CD14-positive monocyte (primary cell): ENCODE data around the gene TMEM18. TPM values are rescaled to one million over a fixed set of nuclear protein-coding genes. Genes with fewer than 3 reads are reported as not detected.

Source experiments
- DNase-seq, 3 donors: peaks; one replicate each; pipeline ENCODE4 v3.0.0-alpha.2; 2011 to 2022
- H2AFZ ChIP-seq: 2 replicates; pipeline ENCODE4 v1.6.0; 2012; ENCODE audit warnings: mild to moderate bottlenecking, low read depth, low read length, inconsistent platforms; ENCODE audit not compliant: insufficient read depth, poor library complexity, severe bottlenecking
- H3K27ac ChIP-seq, 2 donors: 1 replicate in 1 of 2; 2 replicates in 1 of 2; pipeline ENCODE4 v1.5.1; 2012 to 2013; ENCODE audit warnings: low read length in 2 of 2, control low read depth in 1 of 2, inconsistent platforms in 1 of 2, low read depth in 1 of 2, mild to moderate bottlenecking in 1 of 2
- H3K27me3 ChIP-seq, 2 donors: one replicate each; pipeline versions ENCODE4 v1.6.0 to v1.6.1; 2011 to 2013; ENCODE audit warnings: low read length in 2 of 2; ENCODE audit not compliant: control insufficient read depth in 2 of 2, insufficient read depth in 2 of 2
- H3K36me3 ChIP-seq, 2 donors: replicated peaks in 1 of 2; 1 replicate in 1 of 2; 2 replicates in 1 of 2; pipeline versions ENCODE4 v1.5.1 to v1.6.1; 2012 to 2013; ENCODE audit warnings: low read length in 2 of 2, control low read depth in 1 of 2, inconsistent platforms in 1 of 2, mild to moderate bottlenecking in 1 of 2; ENCODE audit not compliant: insufficient read depth in 2 of 2, control insufficient read depth in 1 of 2
- H3K4me1 ChIP-seq, 2 donors: 1 replicate in 1 of 2; 2 replicates in 1 of 2; pipeline versions ENCODE4 v1.5.1 to v1.6.1; 2012 to 2013; ENCODE audit warnings: low read length in 2 of 2, control low read depth in 1 of 2, inconsistent platforms in 1 of 2, mild to moderate bottlenecking in 1 of 2, moderate library complexity in 1 of 2; ENCODE audit not compliant: insufficient read depth in 2 of 2, control insufficient read depth in 1 of 2
- H3K4me2 ChIP-seq: replicated peaks from 2 replicates; pipeline ENCODE3; 2012; ENCODE audit warnings: low read length, moderate library complexity, mild to moderate bottlenecking; ENCODE audit not compliant: poor library complexity, severe bottlenecking; ENCODE audit errors: extremely low read depth
- H3K4me3 ChIP-seq, 3 experiments: fragments of 200-600 bp in 1 of 3; sonication (generic) in 1 of 3; replicated peaks in 1 of 3; 1 replicate in 2 of 3; 2 replicates in 1 of 3; pipeline ENCODE4 v1.5.1; 2011 to 2013; ENCODE audit warnings: low read length in 3 of 3, mild to moderate bottlenecking in 3 of 3, control low read depth in 2 of 3, low read depth in 2 of 3, inconsistent platforms in 1 of 3, moderate library complexity in 1 of 3
- H3K79me2 ChIP-seq: 2 replicates; pipeline ENCODE4 v1.6.0; 2012; ENCODE audit warnings: mild to moderate bottlenecking, control low read depth, inconsistent platforms, low read length, moderate library complexity; ENCODE audit not compliant: insufficient read depth
- H3K9ac ChIP-seq: 2 replicates; pipeline ENCODE4 v1.6.0; 2017; ENCODE audit warnings: low read length, mild to moderate bottlenecking; ENCODE audit not compliant: insufficient read depth, poor library complexity, severe bottlenecking
- H3K9me3 ChIP-seq, 2 donors: replicated peaks in 1 of 2; 1 replicate in 1 of 2; 2 replicates in 1 of 2; pipeline versions ENCODE4 v1.5.1 to v1.6.1; 2012 to 2013; ENCODE audit warnings: low read length in 2 of 2, control low read depth in 1 of 2; ENCODE audit not compliant: control insufficient read depth in 1 of 2, insufficient read depth in 1 of 2
- H4K20me1 ChIP-seq: 2 replicates; pipeline ENCODE4 v1.6.0; 2012; ENCODE audit warnings: mild to moderate bottlenecking, low read length, control low read depth, moderate library complexity; ENCODE audit not compliant: insufficient read depth
- H3K27ac Mint-ChIP-seq, 7 donors: one replicate each; pipeline ENCODE4 v1.8.0; 2020; ENCODE audit warnings: mild to moderate bottlenecking in 7 of 7, mixed read lengths in 7 of 7, moderate library complexity in 6 of 7, inconsistent platforms in 2 of 7
- H3K27me3 Mint-ChIP-seq, 3 donors: one replicate each; pipeline ENCODE4 v1.8.0; 2021 to 2022; ENCODE audit warnings: low read depth in 3 of 3, mild to moderate bottlenecking in 3 of 3, mixed read lengths in 3 of 3, moderate library complexity in 3 of 3, inconsistent platforms in 1 of 3
- H3K36me3 Mint-ChIP-seq, 2 donors: one replicate each; pipeline ENCODE4 v1.8.0; 2020; ENCODE audit warnings: mixed read lengths in 2 of 2, inconsistent platforms in 1 of 2, mild to moderate bottlenecking in 1 of 2
- H3K4me1 Mint-ChIP-seq: one replicate; pipeline ENCODE4 v1.8.0; 2020; ENCODE audit warnings: mild to moderate bottlenecking, mixed read lengths
- H3K4me3 Mint-ChIP-seq, 2 donors: one replicate each; pipeline ENCODE4 v1.8.0; 2020; ENCODE audit warnings: mild to moderate bottlenecking in 2 of 2, mixed read lengths in 2 of 2, moderate library complexity in 1 of 2
- H3K9me3 Mint-ChIP-seq, 7 donors: one replicate each; pipeline ENCODE4 v1.8.0; 2020 to 2022; ENCODE audit warnings: mixed read lengths in 7 of 7, mild to moderate bottlenecking in 6 of 7, moderate library complexity in 6 of 7, inconsistent platforms in 2 of 7
- WGBS: methylation state at CpG from one replicate; pipeline ENCODE4 v1.1.5; 2013; ENCODE audit warnings: missing lambda C conversion rate; ENCODE audit not compliant: insufficient coverage; 5-methylcytosine and 5-hydroxymethylcytosine counted together
- intact Hi-C, 2 donors: fragments of 100-400 bp; cut with micrococcal nuclease; formaldehyde crosslinking; loops; one replicate each; pipeline versions ENCODE4 v1.15.0 to v1.15.1; 2023
- polyA plus RNA-seq, 3 donors: library from polyadenylated mRNA; depleted of rRNA in 1 of 3; unstranded in 2 of 3; stranded (reverse) in 1 of 3; fragments of 300-500 nt in 2 of 3; fragments of >200 nt in 1 of 3; fragmentation: Illumina TruSeq in 2 of 3; gene quantifications; 1 replicate in 2 of 3; 2 replicates in 1 of 3; pipeline ENCODE4 v1.2.3, GENCODE V29; 2012 to 2021
- TF ChIP-seq, protein P1 (sequence below): fragments of 200-600 bp; IDR thresholded peaks from one replicate; pipeline ENCODE4 v1.8.0; 2022; ENCODE audit warnings: antibody characterized with exemption, mild to moderate bottlenecking

The TMEM18 gene
- polyA plus RNA-seq, 3 donors = 9.3 to 23.5 (median 21.8) TPM

DNA sequence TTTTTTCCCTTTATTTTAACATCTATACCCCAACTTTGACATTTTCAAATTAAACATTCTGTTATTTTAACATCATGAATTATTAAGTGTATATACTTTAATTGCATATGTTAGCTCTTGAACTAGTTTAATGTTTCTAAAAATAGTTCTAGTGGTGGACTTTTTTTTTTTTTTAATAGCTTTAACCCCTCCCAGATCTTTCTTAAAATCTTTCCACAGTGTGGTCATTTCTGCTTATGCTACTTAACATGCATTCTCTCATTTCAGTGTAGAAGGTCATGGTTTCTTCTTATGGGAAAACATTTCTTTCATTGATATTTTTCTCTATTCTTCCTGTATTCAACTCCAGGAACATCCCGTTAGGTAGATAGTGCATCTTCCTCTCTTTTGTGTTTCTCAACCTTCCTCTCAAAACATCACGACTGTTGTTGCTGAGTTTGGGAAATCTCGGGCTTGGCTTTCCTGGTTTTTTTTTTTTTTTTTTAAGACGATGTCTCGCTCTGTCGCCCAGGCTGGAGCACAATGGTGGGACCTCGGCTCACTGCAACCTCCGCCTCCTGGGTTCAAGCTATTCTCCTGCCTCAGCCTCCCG, 849 bp upstream of the TMEM18 start:
- peak overlapping the region; percentile 84 for H2AFZ ChIP-seq
- WGBS = 100% methylated on average over 1 of the region's 9 CpGs
- H3K9me3 ChIP-seq = peaks cover 0 to 4% of the 10 kb centered on the region in 2 donors
- peaks cover 0 to 3% (median 0%) of the 10 kb centered on the region in 3 donors for H3K27me3 Mint-ChIP-seq
- H3K27ac Mint-ChIP-seq = peak overlapping the region; percentile 97 to 100 (median 98)
- H3K27ac ChIP-seq = peak overlapping the region; percentile 98 to 99
- peak overlapping the region; percentile 77 for H3K4me2 ChIP-seq
- peak overlapping the region; percentile 58 to 78 (median 63) for H3K4me3 ChIP-seq
- H3K79me2 ChIP-seq = peaks cover 27% of the 10 kb centered on the region
- peak overlapping the region; percentile 90 to 96 for H3K4me3 Mint-ChIP-seq
- H3K4me1 Mint-ChIP-seq = peaks cover 20% of the 10 kb centered on the region
- H3K4me1 ChIP-seq = peaks cover 16 to 24% of the 10 kb centered on the region in 2 donors
- TF ChIP-seq, protein P1, sequence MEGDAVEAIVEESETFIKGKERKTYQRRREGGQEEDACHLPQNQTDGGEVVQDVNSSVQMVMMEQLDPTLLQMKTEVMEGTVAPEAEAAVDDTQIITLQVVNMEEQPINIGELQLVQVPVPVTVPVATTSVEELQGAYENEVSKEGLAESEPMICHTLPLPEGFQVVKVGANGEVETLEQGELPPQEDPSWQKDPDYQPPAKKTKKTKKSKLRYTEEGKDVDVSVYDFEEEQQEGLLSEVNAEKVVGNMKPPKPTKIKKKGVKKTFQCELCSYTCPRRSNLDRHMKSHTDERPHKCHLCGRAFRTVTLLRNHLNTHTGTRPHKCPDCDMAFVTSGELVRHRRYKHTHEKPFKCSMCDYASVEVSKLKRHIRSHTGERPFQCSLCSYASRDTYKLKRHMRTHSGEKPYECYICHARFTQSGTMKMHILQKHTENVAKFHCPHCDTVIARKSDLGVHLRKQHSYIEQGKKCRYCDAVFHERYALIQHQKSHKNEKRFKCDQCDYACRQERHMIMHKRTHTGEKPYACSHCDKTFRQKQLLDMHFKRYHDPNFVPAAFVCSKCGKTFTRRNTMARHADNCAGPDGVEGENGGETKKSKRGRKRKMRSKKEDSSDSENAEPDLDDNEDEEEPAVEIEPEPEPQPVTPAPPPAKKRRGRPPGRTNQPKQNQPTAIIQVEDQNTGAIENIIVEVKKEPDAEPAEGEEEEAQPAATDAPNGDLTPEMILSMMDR = no peak
- H3K27me3 ChIP-seq = no peaks in the 10 kb centered on the region
- H3K36me3 Mint-ChIP-seq = peaks cover 11 to 24% of the 10 kb centered on the region in 2 donors
- H3K9me3 Mint-ChIP-seq = peaks cover 0 to 8% (median 6%) of the 10 kb centered on the region in 7 donors
- intact Hi-C loops = loop anchor here in 1 of 2 donors (2.0 to 10.0 kb wide), 2 partner anchors 63 to 413 kb away; partner anchors contain the start of genes ACP1 and SH3YL1
- H4K20me1 ChIP-seq = peaks cover 26% of the 10 kb centered on the region
- DNase-seq = no peak
- peak overlapping the region; percentile 98 for H3K9ac ChIP-seq
- peaks cover 4 to 12% of the 10 kb centered on the region in 2 donors for H3K36me3 ChIP-seq

DNA sequence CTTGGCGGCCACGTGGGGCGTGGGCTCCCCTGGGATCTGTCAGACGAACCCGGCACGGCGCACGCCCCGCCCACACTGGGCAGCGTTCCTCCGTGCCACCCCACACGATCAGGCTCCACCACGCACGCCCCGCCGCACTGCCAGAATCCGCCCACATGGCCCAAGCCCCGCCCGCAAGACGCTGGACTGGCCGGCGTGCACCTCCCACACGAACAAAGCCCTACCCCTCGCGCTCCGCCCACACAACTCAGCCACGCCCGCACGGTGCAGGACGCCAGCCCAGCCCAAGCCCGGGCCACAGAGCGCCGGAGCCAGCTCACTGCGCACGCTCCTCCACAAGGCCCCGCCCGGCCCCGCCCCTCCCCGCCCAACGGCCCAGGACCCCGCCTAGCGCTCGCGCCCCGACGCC, 555 bp downstream of the TMEM18 start:
- H3K4me1 Mint-ChIP-seq = peaks cover 20% of the 10 kb centered on the region
- no peaks in the 10 kb centered on the region for H3K9me3 Mint-ChIP-seq
- H3K27ac Mint-ChIP-seq = peak overlapping the region in 6 of 7 donors; percentile 79 to 97 (median 90)
- H3K4me3 Mint-ChIP-seq = peak overlapping the region; percentile 82 to 92
- peak overlapping the region; percentile 55 to 85 (median 68) for H3K4me3 ChIP-seq
- peaks cover 16 to 24% of the 10 kb centered on the region in 2 donors for H3K4me1 ChIP-seq
- H3K9me3 ChIP-seq = no peaks in the 10 kb centered on the region
- intact Hi-C loops = loop anchor here in 1 of 2 donors (2.0 to 10.0 kb wide), 2 partner anchors 64 to 412 kb away; partner anchors contain the start of genes ACP1 and SH3YL1
- under 1% methylated on average over 45 of the region's 46 CpGs for WGBS
- peaks cover 0 to 2% (median 0%) of the 10 kb centered on the region in 3 donors for H3K27me3 Mint-ChIP-seq
- H3K27me3 ChIP-seq = no peaks in the 10 kb centered on the region
- H3K36me3 Mint-ChIP-seq = peaks cover 18 to 36% of the 10 kb centered on the region in 2 donors
- TF ChIP-seq, protein P1 = no peak
- peaks cover 28% of the 10 kb centered on the region for H4K20me1 ChIP-seq
- peak; percentile 95 to 99 (median 99) for DNase-seq
- H3K79me2 ChIP-seq = peaks cover 30% of the 10 kb centered on the region
- peak overlapping the region; percentile 81 for H2AFZ ChIP-seq
- H3K36me3 ChIP-seq = peaks cover 17 to 26% of the 10 kb centered on the region in 2 donors
- peak overlapping the region; percentile 96 for H3K4me2 ChIP-seq
- H3K9ac ChIP-seq = peak overlapping the region; percentile 98
- H3K27ac ChIP-seq = peak overlapping the region; percentile 59 to 76
